NCI-H446 (cell line): Measurements from ENCODE around the gene TRERF1.

Experiments used
- DNase-seq, 2 experiments: peaks; one replicate each; lab custom pipeline; 2025; lab: John Stamatoyannopoulos, UW

The TRERF1 gene

DNA sequence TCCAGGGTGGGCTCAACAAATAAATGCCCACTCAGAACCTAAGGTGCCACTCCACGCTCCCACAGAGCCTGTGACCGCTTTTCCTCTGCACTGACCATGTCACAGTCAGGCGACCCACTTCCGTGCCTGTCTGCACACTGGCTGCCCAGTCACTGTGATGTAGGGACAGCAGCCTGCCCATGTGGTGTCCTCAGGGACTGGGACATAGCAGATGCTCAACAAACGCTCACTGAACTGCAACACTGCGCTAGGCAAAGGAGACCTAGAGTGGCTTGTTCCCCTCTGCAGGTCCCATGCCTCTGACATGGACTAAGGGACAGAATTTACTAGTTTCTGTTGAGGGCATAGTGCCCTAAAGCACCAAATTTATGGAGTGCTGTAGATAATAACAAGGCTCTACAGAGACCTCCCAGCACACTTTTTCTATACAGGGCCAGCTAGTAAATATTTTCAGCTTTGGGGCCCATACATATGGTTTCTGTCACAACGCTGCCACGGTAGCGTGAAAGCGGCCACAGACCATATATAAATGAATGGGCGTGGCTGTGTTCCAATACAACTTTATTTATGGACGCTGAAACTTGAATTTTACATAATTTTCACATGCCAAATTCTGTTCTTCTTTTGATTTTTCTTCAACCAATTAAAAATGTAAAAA, 176.2 kb downstream of the TRERF1 start:
- DNase-seq = no peak

DNA sequence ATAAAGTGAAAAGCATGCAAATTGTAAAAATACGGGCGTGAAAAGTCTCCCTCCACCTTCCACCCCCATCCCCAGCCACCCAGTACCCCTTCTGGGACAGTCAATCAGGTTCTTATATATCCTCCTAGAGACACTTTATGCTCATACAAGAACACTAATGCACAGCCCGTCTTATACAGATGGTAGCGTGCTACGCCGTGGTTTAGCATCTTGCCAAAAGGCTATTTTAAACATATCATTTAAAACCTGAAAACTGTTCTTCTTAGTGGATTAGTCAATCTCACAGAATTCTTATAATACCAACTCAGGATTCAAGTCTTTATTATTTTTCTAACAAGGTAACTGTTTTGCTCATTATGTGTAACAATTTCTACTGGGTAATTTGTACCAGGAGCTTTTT, 176.8 kb downstream of the TRERF1 start:
- DNase-seq = no peak

- no peak for DNase-seq
These were observed 179.6 kb downstream of the TRERF1 start for GRCh38 chr6:42271834-42272805.

GRCh38 chr6:42269974-42270510, 181.7 kb downstream of the TRERF1 start:
- no peak for DNase-seq

DNA sequence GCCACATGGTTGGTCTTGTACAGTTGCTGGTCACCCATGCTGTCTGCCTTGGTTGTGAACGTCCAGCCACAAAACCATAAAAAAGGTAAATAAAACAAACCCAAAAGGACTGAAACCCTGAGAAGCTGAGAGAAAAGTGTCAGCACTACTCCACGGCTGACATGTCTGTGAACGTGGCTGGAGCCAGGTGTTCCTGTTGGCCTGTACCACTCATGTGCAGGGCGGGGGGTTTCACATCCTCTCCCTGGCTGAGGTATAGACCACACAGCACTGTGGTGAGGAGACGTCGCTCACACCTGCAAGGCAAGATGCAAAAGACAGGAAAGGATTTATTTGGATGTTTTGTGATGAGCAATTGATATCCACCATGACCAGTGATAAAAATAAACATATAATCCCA, 182.2 kb downstream of the TRERF1 start:
- DNase-seq = no peak

DNA sequence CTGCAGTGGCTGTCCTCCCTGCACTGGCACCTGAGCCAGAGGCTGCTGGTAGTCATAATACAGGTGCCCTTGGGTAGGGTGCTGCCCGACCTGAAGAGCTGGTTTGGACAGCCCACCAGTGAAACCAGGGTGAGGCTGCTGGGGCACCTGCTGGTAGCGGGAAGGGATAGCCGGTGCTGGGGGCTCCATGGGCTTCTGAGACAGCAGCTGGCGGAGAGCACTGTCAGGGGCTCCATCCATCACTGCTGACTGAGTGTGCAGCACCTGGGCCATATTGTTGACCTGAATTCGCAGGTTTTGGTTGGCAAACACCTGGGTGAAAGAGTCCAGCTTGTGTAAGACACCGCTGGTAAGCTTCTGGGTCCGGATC, 182.9 kb downstream of the TRERF1 start:
- no peak for DNase-seq

GRCh38 chr6:42268016-42268834, 183.5 kb downstream of the TRERF1 start:
- no peak for DNase-seq

- no peak for DNase-seq
These were observed 185.2 kb downstream of the TRERF1 start for GRCh38 chr6:42266538-42266937.

DNA sequence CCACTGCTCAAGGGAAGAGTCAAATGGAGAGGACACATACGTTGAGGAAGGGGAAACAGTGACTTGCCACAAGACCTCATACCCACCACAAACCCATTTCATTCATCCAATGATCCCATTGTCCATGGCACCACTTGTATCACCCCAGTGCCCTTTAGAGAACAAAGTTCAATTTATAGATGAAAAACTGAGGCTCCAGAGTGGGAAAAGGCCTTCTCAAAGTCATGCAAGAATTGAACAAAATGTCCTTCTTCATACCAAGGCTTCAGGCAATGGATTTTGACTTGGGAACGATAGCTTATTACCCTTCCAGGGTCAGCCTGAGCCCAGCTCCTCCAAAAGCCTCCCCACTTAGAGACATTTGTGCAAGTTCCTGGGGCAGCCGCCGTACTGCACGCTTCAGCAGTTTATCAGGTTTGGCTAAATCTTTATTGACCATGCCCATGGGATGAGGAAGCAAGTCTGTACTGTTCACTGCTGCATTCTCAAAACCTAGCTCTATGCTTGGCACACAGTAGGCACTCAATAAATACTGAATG, 186.8 kb downstream of the TRERF1 start:
- no peak for DNase-seq

DNA sequence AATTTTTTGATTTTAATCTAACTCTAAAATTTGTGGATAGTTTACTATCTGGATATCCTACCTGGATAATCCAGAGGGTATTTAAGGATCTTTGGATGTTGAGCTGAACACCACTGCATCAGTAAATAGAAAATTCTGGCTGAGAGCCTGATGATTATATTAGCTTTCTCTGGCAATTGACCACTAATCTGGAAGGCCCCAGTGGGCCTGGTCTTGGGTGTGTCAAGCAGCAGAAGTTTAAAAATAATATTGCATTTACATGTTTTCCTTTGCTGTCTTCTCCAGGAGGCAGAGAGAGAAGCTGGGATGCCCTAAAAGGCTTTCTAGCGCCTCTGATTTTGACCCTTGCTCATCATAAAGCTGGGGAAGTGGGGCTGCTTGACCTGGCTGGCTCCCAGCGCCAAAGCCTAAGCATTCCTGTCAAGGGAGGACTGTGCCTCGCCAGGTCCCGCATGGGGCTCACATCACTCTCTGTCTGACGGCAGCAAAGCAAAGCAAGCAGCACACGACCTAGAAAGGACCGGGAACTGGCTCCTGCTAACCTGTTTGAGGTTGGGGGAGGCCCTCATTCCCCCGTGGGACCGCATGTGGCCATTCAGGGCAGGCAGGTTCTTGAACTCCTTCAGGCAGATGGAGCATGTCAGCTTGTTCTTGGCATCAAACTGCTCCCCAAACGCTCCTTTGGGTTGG, 187.4 kb downstream of the TRERF1 start:
- DNase-seq = no peak

GRCh38 chr6:42263165-42263728, 188.5 kb downstream of the TRERF1 start:
- DNase-seq = no peak

GRCh38 chr6:42260972-42261371, 190.8 kb downstream of the TRERF1 start:
- DNase-seq = peak in 1 of 2 experiments; percentile 11

GRCh38 chr6:42260396-42260888, 191.3 kb downstream of the TRERF1 start:
- DNase-seq = no peak

DNA sequence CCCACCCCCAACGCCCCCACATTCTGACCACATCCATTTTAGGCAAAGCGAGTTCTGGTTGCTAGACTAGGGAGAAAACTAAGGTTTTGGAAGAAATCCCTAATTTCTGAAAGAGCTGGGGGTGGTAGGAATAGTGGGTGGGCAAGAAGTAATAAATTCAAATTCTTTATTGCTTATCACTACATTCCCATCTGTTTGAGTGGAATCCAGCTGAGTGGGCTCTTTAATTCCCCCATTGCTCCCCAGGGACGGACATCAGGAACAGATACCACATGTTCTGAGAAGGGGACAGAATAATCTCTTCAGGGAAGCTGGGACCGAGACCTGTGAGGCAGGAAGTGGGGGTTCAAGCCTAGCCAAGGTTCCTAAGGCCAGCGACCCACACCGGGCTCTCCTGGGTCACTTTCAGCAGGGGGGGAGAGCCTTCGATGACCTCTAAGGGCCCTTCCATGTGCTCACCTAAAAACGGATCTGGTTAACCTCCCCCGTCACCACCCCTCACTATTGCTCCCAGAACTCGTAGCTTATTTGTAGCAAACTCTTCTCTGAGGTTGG, 191.8 kb downstream of the TRERF1 start:
- DNase-seq = no peak

GRCh38 chr6:42259286-42259685, 192.4 kb downstream of the TRERF1 start:
- no peak for DNase-seq

GRCh38 chr6:42257614-42258013, 194.1 kb downstream of the TRERF1 start:
- no peak for DNase-seq

DNA sequence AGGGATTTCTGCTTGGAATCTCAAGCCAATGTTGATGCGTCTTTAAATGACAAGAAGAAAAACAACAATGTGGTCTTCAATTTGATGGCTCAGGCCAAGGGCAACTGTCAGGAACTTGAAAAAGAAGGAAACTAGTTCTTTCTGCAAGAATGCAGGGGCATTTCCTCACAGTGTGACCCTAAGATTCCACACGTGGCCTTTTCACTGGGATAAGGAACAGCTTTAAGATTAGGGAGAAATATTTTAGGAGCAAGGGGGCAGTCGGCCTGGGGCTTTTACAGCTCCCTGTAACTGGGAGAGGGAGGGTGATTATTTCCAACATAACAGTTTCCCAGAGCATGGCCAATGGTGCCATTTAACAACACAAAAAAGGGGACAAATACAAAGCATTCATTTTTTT, 194.7 kb downstream of the TRERF1 start:
- no peak for DNase-seq

- DNase-seq = no peak
These were observed 196.7 kb downstream of the TRERF1 start for GRCh38 chr6:42255050-42255449.

DNA sequence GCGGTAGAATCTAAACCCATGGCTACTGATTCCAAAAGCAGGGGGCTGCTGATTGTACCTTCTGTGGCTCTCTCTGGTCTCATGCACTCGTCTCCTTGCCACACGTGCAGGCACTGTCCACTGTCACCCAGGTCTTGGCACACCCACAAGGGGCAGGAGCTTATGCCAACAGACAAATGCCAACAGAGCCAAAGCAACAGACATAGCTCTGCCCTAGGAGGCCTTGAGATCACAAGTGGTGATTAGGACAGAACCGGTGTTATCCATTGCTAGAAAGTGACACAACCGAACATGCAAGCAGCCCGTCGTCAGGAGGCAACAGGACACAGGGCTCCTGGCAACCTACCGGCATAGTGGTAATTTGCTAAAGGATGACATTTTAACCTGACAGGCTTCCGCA, 197.2 kb downstream of the TRERF1 start:
- no peak for DNase-seq

DNA sequence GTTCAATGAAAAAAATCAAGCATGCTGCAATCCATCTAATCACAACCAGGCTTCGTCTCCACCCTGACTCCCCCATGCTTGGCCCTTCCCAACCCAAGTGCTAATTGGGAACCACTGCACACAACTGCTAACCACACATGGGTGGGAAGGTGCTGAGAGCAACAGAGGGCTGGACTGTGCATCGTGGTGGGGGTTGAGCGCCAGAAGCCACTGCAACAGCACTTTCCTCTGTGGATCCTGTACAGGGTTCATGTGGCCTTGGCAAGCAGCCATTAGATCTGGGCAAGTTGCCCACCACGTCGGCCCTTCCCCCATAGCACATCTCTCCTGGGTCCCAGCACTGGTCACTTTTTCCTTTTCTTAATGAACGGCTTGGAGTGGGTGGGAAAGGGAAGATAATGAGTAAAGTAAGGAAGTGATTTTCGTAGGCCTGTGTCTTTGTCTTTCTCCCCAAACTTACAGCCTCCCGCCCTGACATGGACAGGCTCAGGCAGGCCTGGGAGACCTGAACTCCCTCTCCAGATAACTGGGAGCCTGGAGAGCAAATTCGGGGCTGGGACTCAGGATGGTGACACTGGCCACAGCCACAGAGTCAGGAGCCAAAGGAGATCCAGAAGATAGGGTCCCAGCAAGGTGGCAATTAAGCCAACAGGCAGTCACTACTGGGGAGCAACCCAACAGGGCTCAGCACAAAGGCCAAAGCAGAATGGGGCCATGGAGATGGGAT, 199.7 kb downstream of the TRERF1 start:
- peak in 1 of 2 experiments; percentile 62 for DNase-seq
